COLO829 (cell line): ENCODE data around the gene KL.

ENCODE experiments used
- DNase-seq: peaks from one replicate; pipeline ENCODE4 v3.0.0; 2012; ENCODE audit warnings: low spot score

Gene KL

DNA sequence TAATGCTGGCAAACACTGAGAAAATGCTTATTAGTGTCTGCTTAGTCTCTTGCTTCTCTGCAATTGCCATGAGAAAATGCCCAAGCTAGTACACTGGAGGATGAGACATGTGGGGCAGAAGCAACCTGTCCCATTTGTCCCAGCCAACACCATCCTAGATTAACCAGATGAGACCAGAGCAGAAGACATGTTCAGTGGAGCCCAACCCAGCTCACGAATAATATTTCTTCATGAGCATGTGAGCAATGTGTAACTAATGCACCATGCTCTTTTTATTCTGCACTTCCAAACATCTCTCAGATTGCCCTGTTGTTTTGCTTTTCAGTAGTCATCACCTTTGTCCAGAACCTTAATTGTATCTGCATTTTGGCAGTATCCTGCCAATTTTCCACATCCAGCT, 21.4 kb downstream of the KL start:
- no peak for DNase-seq

GRCh38 chr13:33040090-33040489, 23.9 kb downstream of the KL start:
- DNase-seq = no peak

- no peak for DNase-seq
These were observed 29.8 kb downstream of the KL start for GRCh38 chr13:33045851-33046592.

- no peak for DNase-seq
These were observed 33.9 kb downstream of the KL start for GRCh38 chr13:33050161-33050560.

- no peak for DNase-seq
These were observed 35.4 kb downstream of the KL start for GRCh38 chr13:33051632-33052031.

DNA sequence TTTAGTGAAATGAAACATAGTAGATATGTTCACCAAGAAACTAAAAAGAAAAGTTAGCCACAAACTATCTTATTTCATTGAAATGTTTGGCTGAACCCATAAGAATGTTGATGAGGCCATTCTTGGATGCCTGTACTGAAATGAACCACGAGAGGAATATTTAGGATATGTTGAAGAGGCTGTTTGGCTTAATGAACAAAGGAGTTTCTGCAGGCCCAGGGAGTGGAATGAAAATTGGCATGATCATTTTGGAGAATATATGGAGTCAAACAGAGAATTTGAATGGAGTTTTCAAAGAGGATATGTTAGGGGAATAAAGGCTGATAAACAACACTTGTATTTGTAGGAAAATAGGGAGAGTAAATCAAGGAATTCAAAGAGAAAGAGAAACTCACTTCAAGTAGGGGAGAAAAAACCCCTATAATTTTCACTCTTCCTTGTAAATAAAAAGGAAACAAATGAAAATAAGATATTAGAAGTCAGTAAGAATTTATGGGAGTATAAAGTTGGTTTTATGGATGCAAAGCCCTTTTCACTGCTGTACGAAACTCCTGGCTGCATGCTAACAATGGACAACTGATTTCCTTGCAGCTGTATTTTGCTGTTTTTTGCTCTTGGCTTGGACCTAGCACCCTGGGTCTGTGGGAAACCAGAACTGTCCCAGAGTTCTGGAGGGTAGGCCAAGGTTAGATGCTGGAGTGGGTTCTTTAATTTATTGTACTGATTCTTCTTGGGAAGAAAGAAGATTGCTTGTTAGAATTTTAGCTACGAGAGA, 36.5 kb downstream of the KL start:
- no peak for DNase-seq

- DNase-seq = no peak
These were observed 37.3 kb downstream of the KL start for GRCh38 chr13:33053397-33054066.

DNA sequence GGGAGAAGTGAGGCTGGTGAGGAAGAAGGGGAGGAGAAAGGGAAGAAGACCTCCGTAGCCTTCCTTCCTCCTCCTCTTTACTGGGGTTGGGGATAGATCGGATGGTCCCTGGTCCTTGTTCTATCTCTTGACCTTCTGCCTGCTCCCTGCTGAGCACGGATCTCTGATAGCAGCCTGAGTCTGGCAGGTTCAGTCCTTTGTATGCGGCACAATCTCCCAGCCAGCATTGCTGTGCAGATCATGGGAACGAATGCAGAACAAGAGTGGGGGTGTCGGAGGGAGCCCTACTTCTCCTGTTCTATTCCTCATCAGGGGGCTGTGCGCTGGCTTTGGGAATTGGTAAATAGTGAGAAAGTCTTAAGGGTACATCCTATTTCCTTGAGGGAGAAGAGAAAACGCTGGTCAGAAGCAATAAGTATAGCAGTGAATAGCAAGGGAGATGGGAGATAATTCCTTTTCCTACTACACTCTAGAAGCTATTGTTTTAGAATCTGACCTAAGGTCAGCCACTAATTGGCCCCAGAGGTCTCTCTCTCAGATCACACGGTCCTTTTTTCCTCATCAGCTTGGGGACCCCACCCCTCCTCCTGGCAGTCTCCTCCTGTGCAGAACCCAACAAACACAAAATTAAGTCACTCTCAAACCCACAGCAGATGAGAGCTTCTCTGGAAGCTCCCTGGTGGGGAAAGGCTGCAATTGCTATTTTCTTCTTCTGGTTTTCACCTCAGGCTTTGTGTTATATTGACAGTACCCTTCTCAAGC, 41.0 kb downstream of the KL start:
- DNase-seq = no peak

DNA sequence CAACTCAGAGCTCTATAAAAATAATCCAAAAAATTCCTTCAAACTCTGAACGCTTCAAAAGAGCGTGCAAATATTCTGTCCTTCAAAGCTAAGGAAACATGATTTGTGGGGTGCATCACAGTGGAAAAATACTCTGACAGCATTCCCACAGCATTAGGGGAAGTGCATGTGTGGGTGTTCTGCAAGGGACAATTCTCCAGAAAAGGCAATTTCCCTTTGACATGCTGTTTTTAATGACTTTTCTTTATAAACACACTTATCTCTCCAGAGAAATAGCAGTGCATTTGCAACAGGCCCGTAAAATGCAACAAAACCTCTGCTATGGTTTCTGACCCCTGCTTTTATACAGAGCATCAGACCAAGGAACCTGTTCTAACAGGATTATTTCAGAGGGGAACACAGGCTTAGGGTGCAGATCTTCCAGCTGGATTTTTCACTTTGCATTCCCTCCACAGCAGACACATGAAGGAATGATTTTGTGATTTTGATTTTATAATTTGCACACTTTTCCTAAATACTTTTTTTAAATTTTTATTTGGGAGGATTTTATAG, 42.6 kb downstream of the KL start:
- no peak for DNase-seq

GRCh38 chr13:33060815-33061214, 44.6 kb downstream of the KL start:
- DNase-seq = no peak

GRCh38 chr13:33066329-33066728, 50.1 kb downstream of the KL start:
- no peak for DNase-seq

GRCh38 chr13:33069365-33069764, 53.1 kb downstream of the KL start:
- no peak for DNase-seq

DNA sequence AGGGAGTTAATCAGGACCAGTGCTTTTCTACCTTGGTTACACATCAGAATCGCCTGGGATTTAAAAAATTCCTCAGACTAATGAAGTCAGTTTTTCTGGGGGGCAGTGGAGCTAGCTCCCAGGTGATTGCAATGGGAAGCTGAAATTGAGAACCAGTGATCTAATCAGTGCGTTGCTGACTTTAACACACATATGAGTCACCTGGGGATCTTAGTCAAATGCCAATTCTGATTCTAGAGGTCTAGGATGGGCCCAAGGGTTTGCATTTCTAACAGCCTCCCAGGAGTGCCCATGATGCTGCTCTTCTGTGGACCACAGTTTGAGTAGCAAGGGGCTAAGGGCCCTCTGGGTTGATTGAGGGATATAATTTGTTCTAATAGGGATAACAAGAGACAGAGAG, 54.5 kb downstream of the KL start:
- DNase-seq = no peak

DNA sequence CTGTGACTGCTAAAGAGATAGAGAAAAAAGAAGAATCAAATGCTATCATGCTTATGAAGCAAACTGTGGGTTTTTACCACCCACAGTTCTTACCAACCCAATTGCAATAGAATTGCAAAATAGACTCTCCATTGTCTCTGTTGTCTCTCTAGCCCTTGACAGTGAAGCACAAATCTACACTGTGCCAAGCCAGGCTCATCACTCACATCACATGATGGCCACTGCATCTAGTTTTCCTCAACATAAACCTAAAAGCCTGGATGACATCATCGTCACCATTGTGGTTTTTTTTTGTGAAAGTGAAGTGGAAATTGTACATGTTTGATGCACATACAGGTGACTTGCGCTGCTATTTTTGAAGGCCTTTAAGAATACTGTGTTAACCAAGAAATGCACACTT, 56.1 kb downstream of the KL start:
- DNase-seq = peak; percentile 80

DNA sequence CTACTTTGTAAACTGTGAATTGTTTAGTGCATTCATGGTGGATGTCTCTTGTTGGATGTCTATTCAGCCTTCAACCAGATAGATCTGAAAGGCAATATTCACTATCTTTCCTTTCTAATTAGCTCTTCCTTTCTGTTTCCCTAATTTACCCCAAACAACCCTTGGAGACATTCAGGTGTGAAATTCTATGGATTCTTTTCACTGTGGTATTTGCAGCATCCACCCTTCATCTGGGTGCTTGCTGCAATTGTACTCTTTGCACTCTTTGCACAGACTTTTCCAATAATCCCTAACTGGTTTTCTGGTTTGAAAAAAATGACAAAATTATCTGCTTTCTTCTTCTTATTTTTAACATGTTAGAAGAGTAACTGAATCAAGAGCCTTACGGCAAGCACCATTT, 56.5 kb downstream of the KL start:
- no peak for DNase-seq

- DNase-seq = no peak
These were observed 57.1 kb downstream of the KL start for GRCh38 chr13:33073338-33073737.

- DNase-seq = peak; percentile 13
These were observed 60.1 kb downstream of the KL start for GRCh38 chr13:33076001-33076992.

DNA sequence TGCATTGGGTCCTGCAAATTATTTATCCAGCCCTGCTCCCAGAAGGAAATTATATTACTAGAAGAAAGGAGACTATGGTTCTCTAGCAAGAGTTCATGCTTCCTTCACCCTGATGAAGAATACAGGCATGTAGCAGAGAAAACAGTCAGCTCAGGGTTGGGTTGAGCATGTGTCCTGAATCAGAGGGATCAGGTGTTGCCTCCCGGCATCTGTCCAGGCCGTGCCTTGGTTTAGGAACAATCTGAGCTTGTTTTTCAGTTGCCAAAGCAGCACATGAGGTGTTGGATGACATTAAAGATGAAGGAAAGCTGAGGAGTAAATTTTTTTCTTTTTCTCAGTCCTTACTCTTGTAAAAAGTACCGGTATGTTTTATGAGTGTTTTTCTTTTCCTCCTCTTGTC, 62.0 kb downstream of the KL start:
- DNase-seq = no peak

- no peak for DNase-seq
These were observed 63.7 kb downstream of the KL start for GRCh38 chr13:33079960-33080359.

GRCh38 chr13:33080972-33081590, 64.9 kb downstream of the KL start:
- DNase-seq = no peak
